GM21717 (cell line): ENCODE results near the gene NPL.
A peak's percentile ranks its signal among the peaks of the same experiment; 100 is the strongest.

ENCODE experiments used
- ATAC-seq: cut with Tn5 transposase; IDR thresholded peaks from one replicate; pipeline ENCODE4 v1.9.1; 2021; ENCODE audit warnings: mild to moderate bottlenecking, moderate library complexity; ENCODE audit not compliant: unreplicated experiment

The NPL gene

GRCh38 chr1:182789138-182790076 is at the start of gene NPL:
NPL (plus strand) TSS chr1:182789773; CDS start chr1:182794372, 4,599 bp downstream.
- peak; percentile 89 for ATAC-seq

- ATAC-seq, result no peak
These were observed 49.5 kb upstream of the NPL start for GRCh38 chr1:182740120-182740519.

DNA sequence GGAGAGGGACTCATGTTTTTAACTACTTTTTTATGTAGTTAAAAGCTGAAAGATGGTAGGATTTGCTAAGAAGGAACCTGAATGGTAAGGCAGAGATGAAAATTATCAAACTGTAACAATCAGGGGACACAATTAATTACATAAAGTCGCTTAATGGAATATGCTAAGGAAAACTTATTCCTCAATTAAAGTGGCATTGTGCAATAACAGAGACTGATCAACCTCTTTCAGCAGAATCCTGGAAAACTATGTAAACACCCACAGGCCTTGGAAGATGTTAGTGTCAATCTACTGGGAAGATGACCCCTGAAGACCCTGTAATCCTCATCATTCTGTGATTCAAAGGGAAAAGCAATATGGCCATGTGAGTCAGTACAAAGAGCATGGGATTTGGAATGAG is 46.8 kb upstream of the NPL start:
- no peak for ATAC-seq

- no peak for ATAC-seq
These were observed 37.2 kb upstream of the NPL start for GRCh38 chr1:182752077-182752988.

- no peak for ATAC-seq
These were observed 35.5 kb upstream of the NPL start for GRCh38 chr1:182754087-182754486.

DNA sequence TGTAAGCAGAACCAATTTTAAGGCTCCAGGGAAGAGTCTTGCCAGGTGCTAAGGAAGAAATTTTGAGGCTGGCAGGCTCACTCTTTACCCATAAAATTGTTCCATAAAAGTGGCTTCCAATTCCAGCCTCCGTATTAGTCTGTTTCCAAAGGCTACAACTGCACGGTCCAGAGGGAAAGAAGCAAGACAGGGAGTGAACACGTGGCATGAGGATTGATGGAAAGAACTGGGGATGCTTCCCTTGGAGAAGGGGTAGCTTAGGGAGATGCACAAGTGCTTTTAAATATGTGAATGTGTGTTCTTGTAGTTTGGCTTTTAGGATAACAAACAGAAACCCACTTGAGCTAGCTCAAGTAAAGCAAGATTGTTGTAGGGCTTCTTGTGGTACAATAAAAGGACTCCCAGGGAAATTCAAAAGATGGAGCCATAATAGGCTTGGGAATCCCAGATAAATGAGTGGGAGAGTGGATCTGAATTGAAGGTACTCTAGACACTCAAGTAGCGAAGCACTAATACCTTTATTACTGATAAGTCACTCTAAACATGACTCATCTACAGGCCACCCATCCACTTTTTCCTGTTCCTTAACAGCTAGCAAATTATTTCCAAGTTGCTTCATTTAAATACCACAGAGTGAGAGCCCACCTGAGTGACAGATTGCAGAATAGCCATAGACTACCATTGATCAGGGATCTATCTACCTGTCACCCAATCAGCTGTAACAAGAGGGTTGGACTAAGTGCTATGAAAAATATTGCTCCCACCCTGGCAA is 34.8 kb upstream of the NPL start:
- no peak for ATAC-seq

DNA sequence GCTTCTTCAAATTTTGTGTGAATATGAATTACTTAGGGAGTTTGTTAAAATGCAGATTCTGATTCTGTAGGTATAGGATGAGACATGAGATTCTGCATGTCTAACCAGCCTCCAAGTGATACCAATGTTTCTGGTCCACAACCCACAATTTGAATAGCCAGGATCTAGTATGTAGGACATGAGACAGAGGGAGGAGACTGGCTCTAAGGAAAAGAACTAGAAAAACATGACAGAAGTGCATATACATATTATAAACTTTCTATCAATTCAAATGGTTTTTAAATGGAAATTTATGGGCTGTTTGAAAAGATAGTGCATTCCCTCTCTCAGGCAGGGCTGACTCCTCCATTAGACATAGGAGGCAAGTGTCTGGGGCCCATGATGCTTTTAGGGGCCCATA is 33.9 kb upstream of the NPL start:
- ATAC-seq, result no peak

- no peak for ATAC-seq
These were observed 33.1 kb upstream of the NPL start for GRCh38 chr1:182756423-182756822.

GRCh38 chr1:182761396-182762395 is 27.9 kb upstream of the NPL start:
- ATAC-seq, result no peak

DNA sequence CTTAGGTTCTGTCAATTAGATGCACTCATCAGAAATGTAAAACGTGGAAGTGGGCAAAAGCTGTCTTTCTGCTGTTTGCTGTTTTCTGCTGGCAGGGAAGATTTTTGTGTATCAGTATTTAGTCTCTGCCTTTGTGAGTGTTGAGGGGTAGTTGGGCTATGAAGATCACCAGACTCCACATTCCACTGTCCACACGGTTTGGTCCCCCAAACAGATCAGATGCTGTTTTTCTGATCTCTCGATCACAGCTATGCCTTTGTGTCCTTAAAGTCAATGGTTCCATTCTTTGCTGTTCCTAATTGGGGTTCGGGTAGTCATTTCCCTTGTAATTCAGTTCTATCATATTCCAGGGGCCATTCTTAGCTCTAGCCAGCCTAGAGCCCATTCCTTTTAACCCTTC is 27.0 kb upstream of the NPL start:
- no peak for ATAC-seq

DNA sequence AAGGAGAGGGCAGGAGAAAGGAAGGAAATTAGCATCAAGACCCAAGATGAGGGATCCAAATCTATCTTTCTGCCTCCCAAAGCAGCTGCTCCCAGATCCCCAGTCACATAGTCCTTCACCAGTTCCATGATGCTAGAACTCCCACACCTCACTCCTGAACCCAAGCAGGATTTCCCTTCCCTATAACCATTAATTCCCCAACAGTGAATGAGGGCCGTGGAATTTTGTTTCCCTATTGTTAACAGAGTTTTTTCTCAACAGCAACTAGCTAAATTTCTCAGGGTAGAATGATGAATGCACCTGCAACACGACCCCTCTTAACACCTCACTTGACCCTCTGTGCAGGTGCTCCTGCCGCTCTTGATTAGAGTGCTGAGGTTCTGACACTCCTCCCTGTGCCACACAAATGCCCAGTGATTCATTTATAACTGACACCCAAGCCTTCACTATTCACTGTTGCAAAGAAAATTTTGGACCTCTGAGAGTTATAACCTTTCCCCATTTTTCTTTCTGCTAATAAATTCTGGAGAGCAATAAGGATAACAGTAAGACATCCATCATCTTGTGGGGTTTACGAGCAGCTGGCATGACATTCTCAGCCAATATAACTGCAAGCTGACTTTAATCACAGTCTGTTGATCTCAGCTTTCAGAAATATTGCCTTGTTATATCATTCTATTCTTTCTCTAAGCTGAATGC is 25.4 kb upstream of the NPL start:
- ATAC-seq, result no peak

DNA sequence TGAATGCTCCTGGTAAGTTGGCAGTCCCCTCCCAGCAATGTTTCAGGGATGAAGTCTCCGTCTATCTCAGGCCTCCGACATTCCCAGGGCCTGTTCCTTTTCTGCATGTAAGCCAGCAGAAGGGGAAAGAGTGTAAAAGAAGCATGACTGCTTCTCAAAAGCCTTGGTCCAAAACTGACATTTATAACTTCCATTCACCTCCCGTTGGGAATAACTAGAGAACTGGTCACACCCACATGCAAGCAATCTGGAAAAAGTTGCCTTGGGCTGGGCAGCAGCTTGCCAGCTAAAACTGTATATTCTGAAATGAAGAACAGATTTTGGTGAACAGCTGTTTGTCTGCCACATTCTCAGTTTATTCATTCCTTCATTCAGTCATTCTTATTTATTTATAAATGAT is 24.2 kb upstream of the NPL start:
- ATAC-seq, result no peak

- ATAC-seq, result no peak
These were observed 23.5 kb upstream of the NPL start for GRCh38 chr1:182766050-182766449.

GRCh38 chr1:182766881-182767645 is 22.5 kb upstream of the NPL start:
- ATAC-seq, result no peak

DNA sequence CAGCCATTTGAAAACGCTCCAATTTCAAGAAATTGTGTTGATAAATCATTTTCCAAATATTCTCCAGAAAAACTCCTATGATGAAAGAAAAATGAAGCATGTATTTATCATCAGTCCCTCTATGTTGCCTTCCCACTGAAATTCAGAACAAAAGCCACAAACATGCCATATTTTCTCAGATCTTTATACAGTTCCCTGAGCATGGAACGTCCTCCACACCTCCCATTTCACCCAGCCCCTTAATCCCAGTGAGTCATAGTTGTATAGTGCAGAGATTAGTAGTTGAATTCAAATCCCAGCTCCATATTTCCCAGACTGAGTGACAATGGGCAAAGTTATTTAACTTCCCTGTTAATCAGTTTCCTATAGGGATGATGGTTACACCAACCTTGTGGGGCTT is 20.6 kb upstream of the NPL start:
- ATAC-seq, result no peak

DNA sequence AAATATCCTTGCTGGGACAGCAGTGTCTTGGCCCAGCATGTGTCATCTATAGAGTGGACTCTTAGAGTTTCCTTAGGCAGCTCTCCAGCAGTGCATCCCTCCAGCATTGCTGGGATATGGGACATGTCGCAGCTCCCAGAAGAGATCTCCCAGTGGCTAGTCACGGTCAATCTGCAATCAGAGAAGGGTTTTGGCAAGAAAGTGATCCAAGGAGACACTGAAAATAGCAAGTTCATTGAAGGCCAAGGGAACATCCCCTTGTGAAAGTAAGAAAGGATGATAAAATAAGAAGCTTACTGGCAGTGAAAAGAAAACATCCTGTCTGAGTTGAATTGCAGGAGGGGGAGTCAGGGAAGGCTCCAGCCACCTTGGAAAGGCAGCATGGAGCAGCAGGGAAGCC is 19.3 kb upstream of the NPL start:
- no peak for ATAC-seq

DNA sequence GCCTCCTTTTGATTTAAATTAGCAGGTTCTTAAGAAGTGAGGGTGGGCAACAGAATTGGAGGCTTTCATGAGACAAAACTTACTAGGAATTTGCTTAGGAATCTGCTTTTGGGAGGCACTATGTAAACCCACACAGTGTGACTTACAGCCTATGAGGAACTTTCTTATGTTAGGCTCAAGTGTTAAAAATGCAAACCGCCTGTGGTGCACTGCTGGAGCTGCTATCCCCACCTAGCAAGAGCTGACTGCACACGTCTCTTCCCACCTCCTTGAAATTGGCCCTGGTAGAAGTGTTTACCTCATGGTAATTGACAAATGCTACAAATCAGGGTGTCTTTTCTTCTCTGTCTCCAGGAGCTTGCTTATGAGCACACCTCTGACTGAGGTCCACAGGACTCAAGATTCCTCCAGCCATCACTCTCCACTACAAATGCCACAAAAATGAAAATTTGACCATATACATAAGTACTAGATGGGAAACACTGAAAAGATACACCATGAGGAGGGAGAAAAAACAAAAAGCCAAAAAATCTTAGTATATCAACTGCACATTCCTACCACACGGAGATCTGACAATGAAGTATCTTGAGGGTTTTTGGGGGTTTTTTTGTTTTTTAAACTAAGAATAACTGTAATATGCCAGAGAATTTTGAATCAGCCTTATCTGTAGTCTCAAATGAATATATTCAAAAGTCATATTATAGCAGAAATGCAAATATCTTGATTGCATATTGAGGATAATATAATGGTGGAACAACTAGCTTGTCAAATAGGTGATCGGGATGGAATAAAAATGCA is 18.2 kb upstream of the NPL start:
- ATAC-seq, result no peak

GRCh38 chr1:182777386-182777785 is 12.2 kb upstream of the NPL start:
- no peak for ATAC-seq
